H9 (cell line): ENCODE data around the gene EPAS1. TPM values are rescaled to one million over a fixed set of nuclear protein-coding genes. Genes with fewer than 3 reads are reported as not detected.

Source experiments
- DNase-seq: peaks from one replicate; pipeline ENCODE4 v3.0.0-alpha.2; 2017
- H2AFZ ChIP-seq: one replicate; pipeline ENCODE4 v1.6.1; 2013; ENCODE audit warnings: mild to moderate bottlenecking, low read length, control low read depth, moderate library complexity
- H2AK5ac ChIP-seq: 2 replicates; pipeline ENCODE4 v1.6.1; 2013; ENCODE audit warnings: low read length, control low read depth, mixed read lengths; ENCODE audit not compliant: insufficient read length
- H2BK120ac ChIP-seq: one replicate; pipeline ENCODE4 v1.6.1; 2013; ENCODE audit warnings: low read depth, mild to moderate bottlenecking, low read length, control low read depth, inconsistent platforms; ENCODE audit not compliant: poor library complexity, severe bottlenecking
- H2BK12ac ChIP-seq: 2 replicates; pipeline ENCODE4 v1.6.1; 2013; ENCODE audit warnings: low read length, control low read depth, mixed read lengths, low read depth; ENCODE audit not compliant: insufficient read length
- H2BK15ac ChIP-seq: 2 replicates; pipeline ENCODE4 v1.6.1; 2013; ENCODE audit warnings: low read depth, low read length, control low read depth
- H2BK20ac ChIP-seq: one replicate; pipeline ENCODE4 v1.6.1; 2013; ENCODE audit warnings: low read depth, mild to moderate bottlenecking, low read length, control low read depth, inconsistent platforms; ENCODE audit not compliant: poor library complexity, severe bottlenecking
- H2BK5ac ChIP-seq: 2 replicates; pipeline ENCODE4 v1.6.1; 2013; ENCODE audit warnings: low read length, control low read depth, mixed read lengths; ENCODE audit not compliant: insufficient read length
- H3K14ac ChIP-seq: 2 replicates; pipeline ENCODE4 v1.6.1; 2013; ENCODE audit warnings: low read length, control low read depth; ENCODE audit not compliant: insufficient read depth
- H3K18ac ChIP-seq: 2 replicates; pipeline ENCODE4 v1.6.1; 2013; ENCODE audit warnings: low read depth, mild to moderate bottlenecking, mixed read lengths, low read length, control low read depth; ENCODE audit not compliant: insufficient read length
- H3K23ac ChIP-seq: 2 replicates; pipeline ENCODE4 v1.6.1; 2013; ENCODE audit warnings: low read length, control low read depth, mixed read lengths, low read depth; ENCODE audit not compliant: insufficient read length
- H3K23me2 ChIP-seq: 2 replicates; pipeline ENCODE4 v1.6.1; 2013; ENCODE audit warnings: low read depth, mild to moderate bottlenecking, mixed read lengths, low read length, control low read depth; ENCODE audit not compliant: insufficient read length, poor library complexity, severe bottlenecking
- H3K27ac ChIP-seq: 2 replicates; pipeline ENCODE4 v1.5.1; 2013; ENCODE audit warnings: low read length, control low read depth, mixed read lengths, low read depth; ENCODE audit not compliant: insufficient read length
- H3K27me3 ChIP-seq: 2 replicates; pipeline ENCODE4 v1.6.1; 2013; ENCODE audit warnings: low read length, control low read depth, inconsistent platforms; ENCODE audit not compliant: insufficient read depth
- H3K4ac ChIP-seq: 2 replicates; pipeline ENCODE4 v1.6.1; 2013; ENCODE audit warnings: low read depth, mild to moderate bottlenecking, control low read depth, inconsistent platforms, low read length, moderate library complexity
- H3K4me1 ChIP-seq: 2 replicates; pipeline ENCODE4 v1.6.1; 2013; ENCODE audit warnings: low read length, control low read depth, inconsistent platforms; ENCODE audit not compliant: insufficient read depth
- H3K4me2 ChIP-seq: 2 replicates; pipeline ENCODE4 v1.6.1; 2013; ENCODE audit warnings: low read length, control low read depth, mixed read lengths; ENCODE audit not compliant: insufficient read length, insufficient read depth
- H3K56ac ChIP-seq: 2 replicates; pipeline ENCODE4 v1.6.1; 2013; ENCODE audit warnings: low read depth, mild to moderate bottlenecking, mixed read lengths, low read length, control low read depth; ENCODE audit not compliant: insufficient read length
- H3K79me1 ChIP-seq: 2 replicates; pipeline ENCODE4 v1.6.1; 2013; ENCODE audit warnings: low read depth, mild to moderate bottlenecking, moderate library complexity, low read length, control low read depth, inconsistent platforms; ENCODE audit not compliant: insufficient read depth, poor library complexity, severe bottlenecking
- H3K79me2 ChIP-seq: 2 replicates; pipeline ENCODE4 v1.6.1; 2013; ENCODE audit warnings: low read length, control low read depth, inconsistent platforms; ENCODE audit not compliant: insufficient read depth
- H3K9ac ChIP-seq: 2 replicates; pipeline ENCODE4 v1.6.1; 2013; ENCODE audit warnings: low read length, control low read depth, mixed read lengths; ENCODE audit not compliant: insufficient read length; ENCODE audit errors: extremely low read depth
- H3K9me3 ChIP-seq: one replicate; pipeline ENCODE4 v1.6.1; 2013; ENCODE audit warnings: low read depth, low read length, inconsistent platforms; ENCODE audit not compliant: control insufficient read depth
- H3T11ph ChIP-seq: one replicate; pipeline ENCODE4 v1.6.1; 2013; ENCODE audit warnings: mild to moderate bottlenecking, low read length, control low read depth, inconsistent platforms
- H4K20me1 ChIP-seq: one replicate; pipeline ENCODE4 v1.6.1; 2013; ENCODE audit not compliant: control insufficient read depth, insufficient read length, insufficient read depth
- H4K5ac ChIP-seq: 2 replicates; pipeline ENCODE4 v1.6.1; 2013; ENCODE audit warnings: low read depth, mild to moderate bottlenecking, mixed read lengths, low read length, control low read depth; ENCODE audit not compliant: insufficient read length
- H4K8ac ChIP-seq: replicated peaks from 2 replicates; pipeline ENCODE4 v1.6.1; 2013; ENCODE audit warnings: low read length, control low read depth, mixed read lengths, low read depth; ENCODE audit not compliant: insufficient read length
- H4K91ac ChIP-seq: 2 replicates; pipeline ENCODE4 v1.6.1; 2013; ENCODE audit warnings: low read depth, mild to moderate bottlenecking, moderate library complexity, mixed read lengths, low read length, control low read depth; ENCODE audit not compliant: insufficient read length
- H3K27ac Mint-ChIP-seq, 3 experiments: 2 replicates in 2 of 3; 3 replicates in 1 of 3; pipeline ENCODE4 v1.8.0; 2020 to 2021; ENCODE audit warnings: mixed read lengths in 3 of 3, mild to moderate bottlenecking in 1 of 3, moderate library complexity in 1 of 3
- H3K27me3 Mint-ChIP-seq: 2 replicates; pipeline ENCODE4 v1.8.0; 2021; ENCODE audit warnings: low read depth, mild to moderate bottlenecking, moderate library complexity, mixed read lengths
- H3K36me3 Mint-ChIP-seq, 3 experiments: 2 replicates in 2 of 3; 3 replicates in 1 of 3; pipeline ENCODE4 v1.8.0; 2020 to 2021; ENCODE audit warnings: low read depth in 3 of 3, mixed read lengths in 3 of 3; ENCODE audit not compliant: insufficient read depth in 1 of 3
- H3K4me1 Mint-ChIP-seq, 2 experiments: 2 replicates each; pipeline ENCODE4 v1.8.0; 2020; ENCODE audit warnings: mixed read lengths in 2 of 2
- H3K4me3 Mint-ChIP-seq, 2 experiments: 2 replicates in 1 of 2; 3 replicates in 1 of 2; pipeline ENCODE4 v1.8.0; 2020 to 2021; ENCODE audit warnings: mild to moderate bottlenecking in 2 of 2, mixed read lengths in 2 of 2, moderate library complexity in 1 of 2
- H3K9me3 Mint-ChIP-seq, 2 experiments: 2 replicates in 1 of 2; 3 replicates in 1 of 2; pipeline ENCODE4 v1.8.0; 2020; ENCODE audit warnings: mild to moderate bottlenecking in 2 of 2, mixed read lengths in 2 of 2, moderate library complexity in 1 of 2
- WGBS: extraction: QIAGEN DNeasy Blood & Tissue Kit; methylation state at CpG from one replicate; pipeline ENCODE4 v1.1.7; 2013; ENCODE audit warnings: missing lambda C conversion rate, low lambda C conversion rate, mixed read lengths; ENCODE audit not compliant: insufficient read length; ENCODE audit errors: extremely low coverage; 5-methylcytosine and 5-hydroxymethylcytosine counted together
- total RNA-seq: library from RNA; stranded (reverse); gene quantifications from 2 replicates; pipeline ENCODE4 v1.2.1, GENCODE V29; 2021
- TF ChIP-seq, protein P1 (sequence below): fragments of 200-600 bp; sonication (generic); conservative IDR thresholded peaks from 3 replicates; pipeline ENCODE4 v1.8.0; 2021; ENCODE audit warnings: antibody characterized with exemption, mild to moderate bottlenecking

The EPAS1 gene
- total RNA-seq, 1 experiment from 2014 or later = 1.1 TPM

DNA sequence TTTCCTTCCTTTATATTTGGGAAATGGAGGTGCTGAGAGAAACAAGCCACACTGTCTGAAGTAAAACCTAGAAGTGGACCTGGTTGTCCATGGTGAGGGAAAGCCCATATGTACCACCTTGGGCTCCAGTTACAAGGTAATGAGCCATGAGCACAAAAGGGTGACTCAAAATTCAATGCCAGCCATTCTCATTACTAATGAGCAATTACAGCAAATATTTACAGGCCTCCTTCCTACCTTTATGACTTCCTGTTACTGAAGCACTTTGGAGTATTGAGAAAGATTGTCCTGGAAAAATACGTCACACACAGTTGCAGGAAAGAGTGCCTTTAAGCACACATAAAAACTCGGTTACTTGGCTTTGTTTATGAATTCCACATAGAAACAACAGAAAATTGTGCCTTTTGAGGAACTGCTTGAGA lies 9.1 kb downstream of the EPAS1 start:
- H3K18ac ChIP-seq = no peak overlapping the region
- WGBS = no CpG with 5 or more reads among the region's 2 CpGs
- H2BK15ac ChIP-seq = no peak overlapping the region
- H2BK12ac ChIP-seq = no peak overlapping the region
- no peak overlapping the region for H3K27ac Mint-ChIP-seq
- no peaks in the 10 kb centered on the region for H4K20me1 ChIP-seq
- H3K27me3 ChIP-seq = no peaks in the 10 kb centered on the region
- no peak overlapping the region for H4K8ac ChIP-seq
- H3K4me2 ChIP-seq = peak overlapping the region; percentile 6
- H3K56ac ChIP-seq = no peak overlapping the region
- no peaks in the 10 kb centered on the region for H3K79me2 ChIP-seq
- H3K4ac ChIP-seq = no peak overlapping the region
- H3K23ac ChIP-seq = no peak overlapping the region
- no peak overlapping the region for H2AFZ ChIP-seq
- H3K9me3 Mint-ChIP-seq = peaks cover 8 to 12% of the 10 kb centered on the region in 2 experiments
- no peak overlapping the region for H3K4me3 Mint-ChIP-seq
- H3K9ac ChIP-seq = no peak overlapping the region
- TF ChIP-seq, protein P1, sequence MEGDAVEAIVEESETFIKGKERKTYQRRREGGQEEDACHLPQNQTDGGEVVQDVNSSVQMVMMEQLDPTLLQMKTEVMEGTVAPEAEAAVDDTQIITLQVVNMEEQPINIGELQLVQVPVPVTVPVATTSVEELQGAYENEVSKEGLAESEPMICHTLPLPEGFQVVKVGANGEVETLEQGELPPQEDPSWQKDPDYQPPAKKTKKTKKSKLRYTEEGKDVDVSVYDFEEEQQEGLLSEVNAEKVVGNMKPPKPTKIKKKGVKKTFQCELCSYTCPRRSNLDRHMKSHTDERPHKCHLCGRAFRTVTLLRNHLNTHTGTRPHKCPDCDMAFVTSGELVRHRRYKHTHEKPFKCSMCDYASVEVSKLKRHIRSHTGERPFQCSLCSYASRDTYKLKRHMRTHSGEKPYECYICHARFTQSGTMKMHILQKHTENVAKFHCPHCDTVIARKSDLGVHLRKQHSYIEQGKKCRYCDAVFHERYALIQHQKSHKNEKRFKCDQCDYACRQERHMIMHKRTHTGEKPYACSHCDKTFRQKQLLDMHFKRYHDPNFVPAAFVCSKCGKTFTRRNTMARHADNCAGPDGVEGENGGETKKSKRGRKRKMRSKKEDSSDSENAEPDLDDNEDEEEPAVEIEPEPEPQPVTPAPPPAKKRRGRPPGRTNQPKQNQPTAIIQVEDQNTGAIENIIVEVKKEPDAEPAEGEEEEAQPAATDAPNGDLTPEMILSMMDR = no peak
- no peak overlapping the region for H4K91ac ChIP-seq
- no peak for DNase-seq
- no peaks in the 10 kb centered on the region for H3K23me2 ChIP-seq
- no peak overlapping the region for H2BK20ac ChIP-seq
- H3T11ph ChIP-seq = no peak overlapping the region
- peaks cover 15 to 29% of the 10 kb centered on the region in 2 experiments for H3K4me1 Mint-ChIP-seq
- H3K14ac ChIP-seq = no peak overlapping the region
- H2BK120ac ChIP-seq = no peak overlapping the region
- H2BK5ac ChIP-seq = no peak overlapping the region
- peaks cover 6% of the 10 kb centered on the region; the same call in 1 of the 2 replicates for H3K4me1 ChIP-seq
- no peak overlapping the region for H3K27ac ChIP-seq
- H3K9me3 ChIP-seq = no peaks in the 10 kb centered on the region
- peaks cover 60% of the 10 kb centered on the region for H3K27me3 Mint-ChIP-seq
- H4K5ac ChIP-seq = no peak overlapping the region
- H3K79me1 ChIP-seq = no peaks in the 10 kb centered on the region
- peaks cover 2 to 12% (median 9%) of the 10 kb centered on the region in 3 experiments; a peak in 6 of 7 replicates for H3K36me3 Mint-ChIP-seq
- H2AK5ac ChIP-seq = no peak overlapping the region
